AG08396 (cell line): Measurements from ENCODE around the gene CITED2.
"Not testable (repeated sequence)": the region's sequence is repeated elsewhere in the genome, so short reads cannot be mapped to it uniquely, and the experiment has no call there.

Source experiments
- DNase-seq: peaks from one replicate; pipeline ENCODE4 v3.0.0; 2012; ENCODE audit warnings: low spot score, mixed read lengths

CITED2 gene, protein sequence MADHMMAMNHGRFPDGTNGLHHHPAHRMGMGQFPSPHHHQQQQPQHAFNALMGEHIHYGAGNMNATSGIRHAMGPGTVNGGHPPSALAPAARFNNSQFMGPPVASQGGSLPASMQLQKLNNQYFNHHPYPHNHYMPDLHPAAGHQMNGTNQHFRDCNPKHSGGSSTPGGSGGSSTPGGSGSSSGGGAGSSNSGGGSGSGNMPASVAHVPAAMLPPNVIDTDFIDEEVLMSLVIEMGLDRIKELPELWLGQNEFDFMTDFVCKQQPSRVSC

GRCh38 chr6:139374357-139375225 is at the start of gene CITED2:
CITED2 (minus strand) TSS chr6:139374648; CDS start chr6:139373944, 704 bp downstream.
- peak; percentile 90 for DNase-seq

DNA sequence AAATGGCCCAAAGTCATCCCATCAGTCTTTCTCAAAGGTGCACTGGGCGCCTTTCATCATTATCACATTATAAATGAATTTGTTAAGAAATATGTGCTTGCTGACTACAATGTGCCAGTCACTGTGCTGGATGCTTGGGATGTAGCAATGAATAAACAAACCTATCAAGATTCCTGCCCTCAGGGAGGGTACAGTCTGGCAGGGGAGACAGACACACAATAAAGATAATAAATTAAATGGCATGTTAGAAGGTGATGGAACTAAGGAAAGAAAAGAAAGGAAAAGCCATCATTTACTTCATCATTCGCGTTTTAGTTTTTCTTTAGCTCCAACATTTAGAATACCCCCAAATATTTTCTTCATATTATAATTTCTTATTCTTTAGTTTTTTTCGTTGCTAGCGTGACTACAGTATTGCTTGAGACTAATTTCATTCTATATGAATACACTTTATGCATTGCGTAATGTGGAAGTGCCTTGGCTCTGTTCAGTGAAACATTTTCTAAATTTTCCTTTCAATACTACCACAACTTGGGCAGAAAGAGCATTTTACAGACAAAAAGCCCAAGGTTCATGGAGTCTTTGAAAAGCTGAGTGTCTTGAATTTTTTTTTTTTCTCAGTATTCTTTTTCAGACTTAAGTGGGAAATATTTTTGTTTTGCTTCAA is 48.7 kb upstream of the CITED2 start:
- no peak for DNase-seq

DNA sequence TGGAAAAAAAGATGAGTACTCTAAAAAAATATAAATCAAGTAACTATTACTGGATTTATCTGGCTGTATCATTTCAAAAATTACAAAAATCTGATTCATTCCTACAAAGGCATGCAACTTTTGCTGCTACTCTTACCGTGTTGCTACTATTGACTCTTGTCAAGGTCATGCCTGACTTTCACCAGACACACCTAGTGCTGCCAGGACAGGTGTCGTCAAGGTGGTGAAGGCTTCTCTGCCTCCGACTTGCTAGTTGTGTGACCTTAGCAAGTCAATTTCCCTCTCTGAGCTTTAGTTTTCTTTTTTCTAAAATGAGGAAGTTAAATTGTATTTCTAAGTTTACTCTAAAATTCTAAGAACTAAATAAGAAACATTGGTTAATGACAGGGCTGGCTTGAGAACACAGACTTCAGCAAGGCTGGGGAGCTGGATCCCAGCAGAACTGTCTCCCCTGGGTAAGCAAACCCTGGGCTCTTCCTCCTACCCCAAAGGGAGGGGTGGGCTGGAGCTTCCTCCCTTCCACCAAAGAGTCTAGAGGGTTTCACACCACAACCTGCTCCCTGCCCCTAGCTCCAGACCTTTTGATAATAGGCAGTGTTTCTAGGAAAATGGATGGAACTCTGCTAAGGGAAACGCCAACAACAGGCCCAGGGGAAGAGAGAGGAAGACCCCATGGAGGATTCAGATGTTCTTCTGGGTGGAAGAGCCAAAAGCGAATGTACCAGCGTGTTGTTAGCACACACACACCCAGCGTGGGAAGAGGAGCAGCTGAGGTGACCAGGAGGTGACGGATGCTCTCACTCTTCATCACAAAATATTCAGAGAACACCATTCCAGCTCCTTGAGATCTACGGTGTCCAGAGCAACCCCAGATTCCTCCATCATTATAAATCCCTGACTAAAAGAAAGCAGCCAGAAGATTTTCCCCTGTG is 47.9 kb upstream of the CITED2 start:
- DNase-seq, result no peak

DNA sequence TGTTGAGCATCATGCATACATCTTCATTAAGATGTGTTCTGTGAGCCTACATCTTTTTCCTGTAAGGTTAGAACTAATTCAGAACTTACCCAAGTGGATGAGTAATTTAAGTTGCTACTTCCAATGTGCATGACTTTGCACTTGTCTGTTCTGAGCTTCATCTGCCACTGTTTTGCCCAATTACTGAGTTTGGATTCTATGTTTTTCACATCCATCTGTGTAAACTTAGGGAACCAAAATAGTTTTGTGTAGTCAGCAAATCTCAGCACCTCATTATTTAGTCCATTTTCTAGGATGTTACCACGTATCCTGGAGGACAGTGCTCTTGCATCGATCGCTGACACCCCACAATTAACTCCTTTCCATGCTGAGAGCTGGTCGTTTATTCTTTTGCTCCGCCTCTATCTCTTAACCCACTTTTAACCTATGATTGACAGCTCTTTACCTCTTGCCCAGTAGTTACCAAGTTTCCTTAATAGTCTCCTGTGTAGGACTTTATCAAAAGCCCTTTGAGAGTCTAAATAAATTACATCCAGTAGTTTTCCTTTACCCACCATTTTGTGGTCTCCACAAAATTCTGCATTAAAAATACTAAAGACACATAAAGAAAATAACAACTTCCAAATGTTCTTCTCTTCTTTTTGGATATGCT is 44.2 kb upstream of the CITED2 start:
- DNase-seq, result no peak

DNA sequence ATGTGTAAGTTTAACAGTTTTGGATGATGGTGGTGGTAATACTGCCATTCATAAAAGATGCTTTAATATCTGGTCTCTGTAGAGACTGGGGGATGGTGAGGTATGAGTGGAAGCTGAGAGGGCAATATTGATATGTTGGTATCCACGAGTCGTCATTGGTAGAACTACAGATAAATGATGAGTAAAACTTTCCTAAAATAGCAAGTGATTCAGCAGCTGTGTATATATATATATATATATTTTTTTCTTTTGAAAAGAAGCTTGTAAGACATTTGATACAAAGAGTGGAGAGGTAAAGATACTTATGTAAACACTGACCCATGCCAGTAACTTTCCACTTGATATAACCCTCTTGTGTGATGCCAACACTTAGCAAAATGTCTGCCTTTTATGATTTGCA is 41.7 kb upstream of the CITED2 start:
- DNase-seq, result no peak

DNA sequence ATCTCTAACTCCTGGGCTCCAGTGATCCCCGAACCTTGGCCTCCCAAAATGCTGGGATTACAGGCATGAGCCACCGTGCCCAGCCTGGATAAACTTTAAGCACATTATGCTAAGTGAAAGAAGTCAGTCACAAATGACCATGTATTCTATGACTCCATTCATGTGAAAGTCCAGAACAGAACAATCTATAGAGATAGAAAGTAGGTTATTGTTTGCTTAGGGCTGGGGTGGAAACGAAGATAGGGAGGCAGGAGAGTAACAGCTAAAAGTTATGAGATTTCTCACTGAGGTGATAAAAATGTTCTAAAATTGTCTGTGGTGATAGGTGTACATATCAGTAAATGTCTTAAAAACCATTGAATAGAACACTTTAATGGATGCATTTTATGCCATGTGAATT is 40.9 kb upstream of the CITED2 start:
- no peak for DNase-seq

DNA sequence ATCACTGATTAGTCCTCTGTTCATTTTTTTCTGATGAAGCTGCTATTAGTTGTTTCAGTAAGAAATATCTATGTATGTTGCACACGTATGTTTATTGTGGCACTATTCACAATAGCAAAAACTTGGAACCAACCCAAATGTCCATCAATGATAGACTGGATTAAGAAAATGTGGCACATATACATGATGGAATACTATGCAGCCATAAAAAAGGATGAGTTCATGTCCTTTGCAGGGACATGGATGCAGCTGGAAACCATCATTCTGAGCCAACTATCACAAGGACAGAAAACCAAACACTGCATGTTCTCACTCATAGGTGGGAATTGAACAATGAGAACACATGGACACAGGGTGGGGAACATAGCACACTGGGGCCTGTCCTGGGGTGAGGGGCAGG is 37.7 kb upstream of the CITED2 start:
- not testable (repeated sequence) for DNase-seq

DNA sequence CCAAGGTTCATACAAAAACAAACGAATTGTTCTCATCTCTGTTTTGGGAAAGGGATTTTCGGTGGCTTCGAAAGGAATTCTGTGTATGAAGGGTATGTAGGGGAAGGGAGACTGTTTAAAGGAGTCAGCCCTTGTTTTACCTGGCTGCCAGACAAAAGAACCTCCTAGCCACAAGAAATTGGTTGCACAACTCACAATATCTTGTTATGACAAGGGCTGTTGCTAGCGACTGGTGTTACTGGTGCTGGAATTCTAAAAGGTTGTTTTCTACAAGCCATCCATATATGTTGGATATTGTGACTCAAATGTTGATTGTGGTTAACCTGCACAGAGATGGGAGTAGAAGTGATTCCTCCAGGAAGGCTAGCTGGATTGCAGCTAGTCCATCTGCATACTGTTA is 34.6 kb upstream of the CITED2 start:
- DNase-seq, result peak; percentile 45

DNA sequence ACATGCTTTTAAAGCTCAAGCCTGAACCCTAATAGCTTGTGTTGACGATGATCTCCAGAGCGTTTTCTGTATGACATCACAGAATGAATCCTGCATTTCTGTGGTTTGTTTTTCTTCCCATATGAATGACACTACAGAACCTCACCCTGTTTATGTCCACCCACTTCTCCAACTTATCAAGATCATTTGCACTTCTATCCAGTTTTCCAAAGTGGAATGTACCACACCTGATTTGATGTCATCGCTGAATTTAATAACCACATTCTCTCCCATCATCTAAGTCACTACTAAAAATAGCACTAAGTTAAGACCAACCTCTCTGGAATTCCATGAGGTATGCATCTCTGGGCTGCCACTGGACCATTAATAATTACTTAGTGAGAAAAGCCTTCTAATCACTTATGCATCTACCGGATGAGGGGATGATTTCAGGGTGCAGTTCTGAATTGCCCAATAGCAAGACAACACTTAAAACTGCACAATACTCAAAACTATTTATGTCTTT is 33.3 kb upstream of the CITED2 start:
- peak; percentile 68 for DNase-seq

DNA sequence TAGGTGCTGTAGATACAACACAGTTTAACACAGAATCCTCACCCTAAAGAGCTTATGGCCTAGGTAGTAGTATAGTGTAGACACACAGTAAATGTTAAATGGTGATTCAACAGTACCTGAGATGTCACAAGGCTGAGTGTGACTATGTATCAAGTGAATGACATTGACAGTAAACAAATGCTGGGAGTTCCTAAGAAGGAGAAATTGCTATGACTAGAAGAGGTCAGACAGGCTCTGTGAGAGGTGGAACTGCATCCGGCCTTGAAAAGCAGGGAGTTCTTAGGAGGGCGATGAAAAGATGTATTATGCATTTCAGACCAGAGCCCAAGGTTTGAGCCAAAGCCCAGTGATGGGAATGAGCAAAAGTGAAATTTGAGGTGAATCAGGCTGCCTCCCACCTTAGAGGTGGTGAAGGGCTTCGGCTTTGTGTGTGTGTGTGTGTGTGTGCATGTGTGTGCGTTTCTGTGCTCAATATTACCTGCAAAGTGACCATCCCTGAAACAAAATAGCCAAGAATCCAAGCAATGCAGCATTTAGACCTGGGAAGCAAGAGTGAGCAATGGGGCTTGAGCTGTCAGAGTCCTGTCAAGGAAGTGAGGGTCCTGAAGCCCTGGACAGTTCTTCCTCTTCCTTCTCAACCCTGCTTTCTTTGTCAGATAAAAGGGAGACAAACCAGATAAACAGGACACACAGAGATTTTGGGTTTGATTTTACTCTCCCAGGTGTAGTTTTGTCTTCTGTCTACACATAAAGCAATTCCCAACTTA is 32.3 kb upstream of the CITED2 start:
- no peak for DNase-seq

GRCh38 chr6:139402876-139403386 is 28.5 kb upstream of the CITED2 start:
- DNase-seq, result peak; percentile 52

- DNase-seq, result no peak
Observed at GRCh38 chr6:139398658-139399057, 24.2 kb upstream of the CITED2 start.

DNA sequence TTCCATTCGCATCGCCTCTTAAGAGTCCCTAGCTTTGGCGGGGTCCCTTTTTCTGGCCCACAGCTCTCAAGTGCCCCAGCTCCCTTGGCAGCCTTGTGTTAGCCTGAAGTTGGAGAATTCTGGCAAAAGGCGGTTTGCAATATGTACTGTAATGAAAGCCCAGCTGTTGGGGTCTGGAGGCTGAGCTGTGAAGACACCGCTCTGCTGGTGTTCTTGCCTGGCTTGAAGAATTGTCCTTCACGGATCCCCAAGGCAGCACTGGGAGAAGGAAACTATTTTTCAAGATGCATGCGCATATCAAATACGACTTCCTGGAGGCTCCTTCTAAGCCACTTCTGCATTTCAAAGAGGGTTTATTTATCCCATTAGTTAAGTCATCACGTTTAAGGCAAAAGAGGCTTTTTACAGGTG is 21.4 kb upstream of the CITED2 start:
- DNase-seq, result no peak

DNA sequence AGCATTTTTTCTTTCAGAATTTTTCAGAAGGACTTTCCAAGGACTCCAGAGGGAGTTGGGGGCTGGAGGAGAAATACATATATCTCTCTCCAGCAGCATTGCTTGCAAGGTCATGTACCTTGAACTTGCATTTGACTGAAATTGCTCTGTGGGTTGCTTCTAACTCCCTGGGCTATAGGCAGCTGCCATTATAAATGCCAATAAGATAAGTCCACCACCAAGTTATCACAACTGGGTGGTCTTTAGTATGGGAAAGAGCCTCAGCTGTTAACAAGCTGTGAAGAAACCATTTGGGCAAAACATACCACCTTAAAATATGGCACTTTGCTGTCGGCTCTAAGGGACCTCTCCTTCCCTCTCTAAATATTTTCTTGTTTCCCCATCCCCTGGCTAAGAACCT is 20.9 kb upstream of the CITED2 start:
- no peak for DNase-seq

DNA sequence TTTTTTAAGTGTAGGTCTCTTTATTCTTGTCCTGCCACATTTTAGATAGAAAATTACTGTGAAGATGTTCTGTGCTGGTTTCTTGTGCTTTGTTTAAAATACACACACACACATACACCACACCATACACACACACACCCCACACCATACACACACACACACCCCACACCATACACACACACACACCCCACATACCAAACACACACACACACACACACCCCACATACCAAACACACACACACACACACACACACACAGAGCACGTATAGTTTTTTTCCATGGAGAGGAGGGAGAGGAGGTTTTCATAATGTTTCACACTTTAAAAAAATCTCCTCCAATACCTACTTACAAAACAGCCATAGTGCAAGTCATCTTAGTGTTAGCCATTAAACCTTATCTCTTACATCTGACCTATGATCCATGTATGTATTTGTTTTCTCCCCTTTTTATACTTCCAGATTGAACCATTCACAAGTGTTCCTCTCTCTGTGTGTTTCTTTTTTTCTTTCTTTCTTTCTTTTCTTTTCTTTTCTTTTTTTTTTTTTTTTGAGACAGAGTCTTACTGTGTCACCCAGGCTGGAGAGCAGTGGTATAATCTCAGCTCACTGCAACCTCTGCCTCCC is 19.7 kb upstream of the CITED2 start:
- no peak for DNase-seq

DNA sequence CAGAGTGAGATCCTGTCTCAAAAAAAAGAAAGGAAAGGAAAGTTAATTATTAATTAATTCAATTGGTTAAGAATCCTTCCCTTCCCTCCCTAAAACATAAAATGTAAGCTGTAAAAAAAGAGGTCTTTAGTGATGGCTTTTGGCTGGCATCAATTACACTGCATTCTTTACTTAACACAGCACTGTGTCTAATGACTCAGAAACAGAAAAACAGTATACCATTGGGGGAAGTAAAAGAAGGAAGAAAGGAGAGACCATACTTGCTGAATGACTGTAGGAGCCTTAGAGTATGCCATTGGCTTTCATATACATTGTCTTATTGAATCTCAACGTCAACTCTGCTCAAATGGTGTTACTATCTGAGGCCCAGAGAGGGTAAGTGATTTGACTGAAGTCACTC is 18.3 kb upstream of the CITED2 start:
- DNase-seq, result no peak

- DNase-seq, result no peak
Observed at GRCh38 chr6:139391709-139392108, 17.3 kb upstream of the CITED2 start.

DNA sequence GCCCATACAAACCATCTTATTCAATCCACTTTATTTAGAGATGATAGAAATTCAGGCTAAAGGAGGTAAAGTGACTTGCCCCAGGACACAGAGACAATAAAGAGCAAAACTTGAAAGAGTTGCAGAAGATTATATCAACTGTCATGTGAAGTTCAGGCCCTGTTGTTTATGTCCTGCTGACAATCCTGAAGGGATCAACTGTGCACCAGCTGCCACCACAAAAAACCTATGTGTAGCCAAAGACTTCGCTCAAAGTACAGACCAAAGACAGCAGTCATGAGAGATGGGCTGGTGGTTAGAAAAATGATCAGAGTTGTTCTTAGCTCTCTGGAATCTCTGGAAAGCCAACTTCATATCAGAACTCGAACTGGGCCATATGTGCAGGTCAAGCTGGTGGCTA is 16.0 kb upstream of the CITED2 start:
- no peak for DNase-seq

DNA sequence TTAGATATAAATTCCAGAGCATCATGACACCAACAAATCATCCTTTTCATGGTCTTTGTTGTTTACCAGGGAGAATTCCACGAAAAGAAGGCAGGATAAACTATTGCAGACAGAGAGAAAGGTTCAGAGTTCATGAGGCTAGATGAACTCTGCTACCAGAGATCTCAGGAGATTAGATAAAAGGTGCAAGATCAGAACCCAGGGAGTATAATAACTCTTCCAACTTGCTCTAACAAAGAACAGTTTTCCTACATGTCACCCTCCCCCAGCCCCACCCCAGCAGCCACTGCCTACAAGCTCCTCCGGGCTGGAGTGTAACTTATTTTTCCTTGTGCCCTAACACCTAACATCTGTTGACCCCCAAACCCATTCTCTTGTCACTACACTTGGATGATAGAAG is 13.9 kb upstream of the CITED2 start:
- no peak for DNase-seq

- no peak for DNase-seq
Observed at GRCh38 chr6:139386404-139386803, 12.0 kb upstream of the CITED2 start.
